ENCODE results near the gene DOCK8.

The DOCK8 gene

DNA sequence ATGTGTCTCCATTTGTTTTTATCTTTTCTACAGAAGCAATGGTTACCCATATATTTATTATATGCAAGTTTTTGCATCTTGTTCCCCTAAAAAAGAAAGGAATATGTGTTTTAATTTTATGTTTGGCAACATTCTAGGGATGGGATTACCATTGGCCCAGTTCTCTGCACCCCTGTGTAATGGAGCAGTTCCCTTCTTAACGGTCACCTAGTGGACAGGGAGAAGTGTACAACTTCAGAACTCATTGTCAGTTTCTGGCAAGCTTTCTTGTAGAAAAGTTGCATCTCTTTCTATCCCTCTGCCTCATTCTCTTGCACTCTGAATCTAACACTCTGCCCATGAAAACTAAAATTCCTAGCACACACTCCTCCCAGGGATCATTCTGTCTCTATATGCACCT, 78.2 kb downstream of the DOCK8 start:
- TF ChIP-seq, protein P1, sequence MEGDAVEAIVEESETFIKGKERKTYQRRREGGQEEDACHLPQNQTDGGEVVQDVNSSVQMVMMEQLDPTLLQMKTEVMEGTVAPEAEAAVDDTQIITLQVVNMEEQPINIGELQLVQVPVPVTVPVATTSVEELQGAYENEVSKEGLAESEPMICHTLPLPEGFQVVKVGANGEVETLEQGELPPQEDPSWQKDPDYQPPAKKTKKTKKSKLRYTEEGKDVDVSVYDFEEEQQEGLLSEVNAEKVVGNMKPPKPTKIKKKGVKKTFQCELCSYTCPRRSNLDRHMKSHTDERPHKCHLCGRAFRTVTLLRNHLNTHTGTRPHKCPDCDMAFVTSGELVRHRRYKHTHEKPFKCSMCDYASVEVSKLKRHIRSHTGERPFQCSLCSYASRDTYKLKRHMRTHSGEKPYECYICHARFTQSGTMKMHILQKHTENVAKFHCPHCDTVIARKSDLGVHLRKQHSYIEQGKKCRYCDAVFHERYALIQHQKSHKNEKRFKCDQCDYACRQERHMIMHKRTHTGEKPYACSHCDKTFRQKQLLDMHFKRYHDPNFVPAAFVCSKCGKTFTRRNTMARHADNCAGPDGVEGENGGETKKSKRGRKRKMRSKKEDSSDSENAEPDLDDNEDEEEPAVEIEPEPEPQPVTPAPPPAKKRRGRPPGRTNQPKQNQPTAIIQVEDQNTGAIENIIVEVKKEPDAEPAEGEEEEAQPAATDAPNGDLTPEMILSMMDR (IDR thresholded peaks at IDR 0.05; ENCODE audit: low read depth, low read length), result no peak
- H3K4me3 ChIP-seq (ENCODE audit: low read depth, low read length), result no peak overlapping the region

DNA sequence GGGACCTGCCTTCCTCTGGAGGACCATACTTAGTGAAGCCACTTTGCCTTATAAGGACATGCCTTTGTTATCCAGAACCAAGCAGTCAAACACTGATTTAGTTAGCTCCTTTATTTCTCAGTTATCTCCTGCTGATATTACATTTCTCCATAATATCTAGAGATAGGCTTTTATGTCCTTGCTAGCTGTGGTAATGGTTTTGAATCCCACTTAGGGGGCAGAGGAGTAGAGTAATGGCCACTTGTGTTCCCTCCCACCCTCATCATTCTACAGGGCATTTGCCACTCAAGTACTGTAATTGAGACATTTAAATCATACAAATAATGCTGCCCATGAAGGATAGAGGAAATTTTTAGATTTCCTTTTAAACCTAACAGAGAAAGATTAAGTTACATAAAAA, 80.9 kb downstream of the DOCK8 start:
- H3K4me3 ChIP-seq (ENCODE audit: low read depth, low read length), result no peak overlapping the region
- TF ChIP-seq, protein P1 (IDR thresholded peaks at IDR 0.05; ENCODE audit: low read depth, low read length), result no peak

DNA sequence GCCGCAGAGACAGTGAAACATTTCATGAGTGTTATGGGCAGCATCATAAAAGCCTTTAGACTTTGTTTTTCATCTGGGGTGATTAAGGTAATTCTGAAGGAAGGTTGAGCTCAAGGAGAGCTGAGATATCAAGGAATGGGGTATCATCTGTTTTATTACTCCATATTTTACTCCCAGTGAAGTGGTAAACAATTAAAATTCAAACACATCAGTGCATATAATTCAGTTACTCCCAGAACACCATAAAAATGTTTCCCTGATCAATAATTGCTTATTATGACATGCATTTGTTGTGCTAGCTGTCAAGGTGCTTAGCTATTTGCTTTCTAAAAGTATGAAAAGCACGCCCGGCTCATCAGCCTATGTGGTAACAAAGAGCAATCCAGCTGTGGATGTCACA, 81.7 kb downstream of the DOCK8 start:
- TF ChIP-seq, protein P1 (IDR thresholded peaks at IDR 0.05; ENCODE audit: low read depth, low read length), result no peak
- H3K4me3 ChIP-seq (ENCODE audit: low read depth, low read length), result no peak overlapping the region

DNA sequence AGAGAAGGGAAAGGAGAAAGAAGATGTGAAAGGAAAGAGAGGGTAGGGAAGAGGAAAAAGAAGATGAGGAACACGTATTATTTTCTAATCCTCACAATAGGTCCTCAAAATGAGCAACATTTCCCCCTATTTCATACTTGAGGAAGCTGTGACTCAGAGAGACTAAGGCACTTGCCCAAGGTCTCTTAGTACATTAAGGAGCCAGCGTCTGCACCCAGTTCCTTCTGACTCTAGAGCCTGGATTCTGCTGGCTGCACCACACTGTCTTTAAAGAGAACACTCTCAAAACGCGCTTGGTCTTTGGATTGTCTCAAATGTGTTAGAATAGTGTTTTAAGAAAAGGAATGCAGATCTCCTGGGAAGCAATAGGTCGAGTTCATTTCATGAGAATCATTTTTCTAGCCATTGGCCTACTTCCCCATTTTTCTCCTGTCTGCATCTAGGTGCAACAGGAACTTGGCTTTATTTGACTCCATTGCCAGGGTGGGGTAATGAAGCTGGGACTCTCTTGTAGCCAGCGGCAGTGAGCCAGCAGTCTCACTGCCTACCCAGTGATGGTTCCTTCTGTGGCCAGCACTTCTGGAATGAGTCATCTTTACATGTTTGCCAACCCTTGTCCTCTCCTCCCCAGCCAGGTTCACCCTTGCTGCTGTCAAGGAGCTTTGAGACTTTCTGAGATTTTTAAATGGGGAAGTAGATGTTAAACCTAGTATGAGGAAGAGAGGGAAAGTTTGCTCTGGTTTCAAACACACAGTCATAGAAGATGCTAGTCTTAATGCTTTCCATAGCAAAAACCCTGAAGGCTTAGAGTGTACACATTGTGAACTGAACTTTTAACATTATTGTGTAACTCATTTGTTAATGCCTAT, 82.7 kb downstream of the DOCK8 start:
- TF ChIP-seq, protein P1 (IDR thresholded peaks at IDR 0.05; ENCODE audit: low read depth, low read length), result no peak

DNA sequence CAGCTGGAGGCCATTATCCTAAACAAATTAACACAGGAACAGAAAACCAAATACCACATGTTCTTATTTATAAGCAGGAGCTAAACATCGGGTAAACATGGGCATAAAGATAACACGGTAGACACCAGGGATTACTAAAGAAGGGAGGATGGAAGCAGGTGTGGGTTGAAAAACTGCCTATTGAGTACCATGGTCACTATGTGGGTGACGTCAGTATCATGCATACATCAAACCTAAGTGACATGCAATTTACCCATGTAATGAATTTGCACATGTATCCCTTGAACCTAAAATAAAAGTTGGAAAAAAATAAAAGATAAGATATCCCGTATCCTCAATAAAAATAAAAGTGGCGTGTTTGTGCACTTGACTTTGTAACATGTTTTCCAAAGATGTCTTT, 88.8 kb downstream of the DOCK8 start:
- no peak overlapping the region for H3K4me3 ChIP-seq (ENCODE audit: low read depth, low read length)
- TF ChIP-seq, protein P1 (IDR thresholded peaks at IDR 0.05; ENCODE audit: low read depth, low read length), result no peak

More for the DNA sequence above, 82.7 kb downstream of the DOCK8 start:
- no peak overlapping the region for H3K4me3 ChIP-seq (ENCODE audit: low read depth, low read length)

DNA sequence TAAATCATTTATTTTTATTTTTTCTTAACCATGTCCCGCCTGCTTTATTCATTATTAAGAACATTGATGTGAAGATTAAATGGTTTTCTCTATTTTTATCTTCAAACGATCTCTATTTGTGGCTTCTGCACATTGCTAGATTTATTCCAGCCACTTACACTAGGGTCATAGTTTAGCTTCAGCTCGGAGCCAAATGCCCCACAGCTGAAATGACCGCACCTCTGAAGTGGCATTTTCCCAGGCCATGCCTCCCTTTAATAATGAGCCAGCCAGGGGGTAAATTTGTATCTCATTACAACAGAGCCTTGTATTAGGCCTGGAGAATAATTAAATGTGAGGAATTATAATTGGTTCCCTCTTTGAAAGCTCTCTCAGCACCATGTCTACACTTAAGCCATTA, 89.4 kb downstream of the DOCK8 start:
- no peak overlapping the region for H3K4me3 ChIP-seq (ENCODE audit: low read depth, low read length)
- TF ChIP-seq, protein P1 (IDR thresholded peaks at IDR 0.05; ENCODE audit: low read depth, low read length), result no peak

DNA sequence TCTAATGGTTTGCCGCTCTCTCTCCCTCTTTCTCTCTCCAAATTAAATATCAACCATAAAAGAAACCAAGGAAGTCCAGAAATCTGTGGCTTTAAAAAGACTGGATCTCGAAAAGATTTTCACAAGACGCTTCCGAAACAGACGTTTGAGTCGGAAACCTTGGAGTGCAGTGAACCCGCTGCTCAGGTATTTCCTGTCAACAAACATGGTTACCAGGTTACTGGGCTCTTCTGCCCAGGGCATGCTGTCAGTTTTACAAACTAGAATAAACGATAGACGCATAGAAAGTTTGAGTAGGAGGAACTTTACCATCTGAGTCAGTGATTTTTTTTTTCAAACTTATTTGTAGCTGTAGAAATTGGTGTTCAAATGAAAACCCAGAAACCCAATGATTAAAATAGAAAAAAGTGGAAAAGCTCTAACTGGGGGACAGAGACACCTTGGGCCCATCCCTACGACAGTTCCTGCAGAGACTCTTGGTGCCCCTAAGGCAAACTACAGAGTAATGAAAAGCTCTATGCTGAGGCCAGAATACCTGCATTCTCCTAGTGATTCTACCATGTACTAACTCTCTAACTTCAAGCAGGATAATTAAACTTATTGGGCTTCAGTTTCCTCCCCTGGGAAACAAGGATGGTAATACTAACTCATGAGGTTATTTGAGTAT, 90.0 kb downstream of the DOCK8 start:
- TF ChIP-seq, protein P1 (IDR thresholded peaks at IDR 0.05; ENCODE audit: low read depth, low read length), result no peak
- H3K4me3 ChIP-seq (ENCODE audit: low read depth, low read length), result no peak overlapping the region
